ENCODE data around the gene SERPINB12.

SERPINB12 gene

DNA sequence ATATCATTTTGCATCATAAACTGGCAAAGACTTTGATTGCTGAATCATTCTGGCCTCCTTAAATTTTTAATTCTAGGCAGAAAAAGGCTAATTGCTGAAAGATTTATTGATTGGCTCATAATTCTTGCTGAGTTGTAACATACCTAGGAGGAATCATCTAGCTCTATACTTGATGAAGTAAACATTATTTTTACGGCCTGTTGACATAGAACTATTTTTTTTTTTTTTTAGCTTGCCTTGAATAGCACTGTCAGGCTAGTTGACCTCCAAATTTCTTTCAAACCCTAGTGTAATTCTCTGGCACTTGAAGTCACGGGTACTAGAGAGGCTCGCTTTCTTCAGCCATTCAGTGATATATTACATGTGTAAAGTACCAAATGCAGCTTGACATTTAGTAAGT is 2.8 kb downstream of the SERPINB12 start:
- Histone ChIP-seq H3K27ac (ENCODE audit: low read depth, low read length) (no peak overlapping the region), H3K9me3 (ENCODE audit: control insufficient read depth in 5 of 5, low read length in 5 of 5) (no peaks in the 10 kb centered on the region), H3K27me3 (ENCODE audit: control insufficient read depth in 5 of 5, insufficient read depth in 4 of 5, low read length in 5 of 5) (no peaks in the 10 kb centered on the region), H3K9ac (ENCODE audit: low read length in 5 of 5) (no peak overlapping the region), H3K4me3 (ENCODE audit: low read depth in 1 of 5, low read length in 5 of 5) (no peak overlapping the region), H3K36me3 (ENCODE audit: control insufficient read depth in 5 of 5, insufficient read depth in 5 of 5, low read length in 5 of 5) (no peaks in the 10 kb centered on the region), H3K4me1 (ENCODE audit: control insufficient read depth in 5 of 5, insufficient read depth in 5 of 5, low read length in 5 of 5) (peaks cover 0 to 4% (median 4%) of the 10 kb centered on the region in 5 donors)

- no peak overlapping the region for H3K27ac ChIP-seq (ENCODE audit: low read depth, low read length)
- H3K36me3 ChIP-seq (ENCODE audit: control insufficient read depth in 5 of 5, insufficient read depth in 5 of 5, low read length in 5 of 5) = no peaks in the 10 kb centered on the region
- no peak overlapping the region for H3K9ac ChIP-seq (ENCODE audit: low read length in 5 of 5)
- H3K4me3 ChIP-seq (ENCODE audit: low read depth in 1 of 5, low read length in 5 of 5) = no peak overlapping the region
- H3K27me3 ChIP-seq (ENCODE audit: control insufficient read depth in 5 of 5, insufficient read depth in 4 of 5, low read length in 5 of 5) = no peaks in the 10 kb centered on the region
- peaks cover 3 to 14% (median 9%) of the 10 kb centered on the region in 5 donors for H3K4me1 ChIP-seq (ENCODE audit: control insufficient read depth in 5 of 5, insufficient read depth in 5 of 5, low read length in 5 of 5)
- H3K9me3 ChIP-seq (ENCODE audit: control insufficient read depth in 5 of 5, low read length in 5 of 5) = no peaks in the 10 kb centered on the region
Measured at GRCh38 chr18:63550068-63550467, 7.9 kb downstream of the SERPINB12 start.

- Histone ChIP-seq H3K4me3 (ENCODE audit: low read depth in 1 of 5, low read length in 5 of 5) (no peak overlapping the region), H3K27ac (ENCODE audit: low read depth, low read length) (no peak overlapping the region), H3K4me1 (ENCODE audit: control insufficient read depth in 5 of 5, insufficient read depth in 5 of 5, low read length in 5 of 5) (peaks cover 3 to 14% (median 9%) of the 10 kb centered on the region in 5 donors), H3K36me3 (ENCODE audit: control insufficient read depth in 5 of 5, insufficient read depth in 5 of 5, low read length in 5 of 5) (no peaks in the 10 kb centered on the region), H3K9ac (ENCODE audit: low read length in 5 of 5) (no peak overlapping the region), H3K9me3 (ENCODE audit: control insufficient read depth in 5 of 5, low read length in 5 of 5) (no peaks in the 10 kb centered on the region), H3K27me3 (ENCODE audit: control insufficient read depth in 5 of 5, insufficient read depth in 4 of 5, low read length in 5 of 5) (no peaks in the 10 kb centered on the region)
Measured at GRCh38 chr18:63551769-63552168, 9.6 kb downstream of the SERPINB12 start.

GRCh38 chr18:63552581-63552980 is 10.4 kb downstream of the SERPINB12 start:
- H3K9ac ChIP-seq (ENCODE audit: low read length in 5 of 5) = no peak overlapping the region
- H3K27ac ChIP-seq (ENCODE audit: low read depth, low read length) = no peak overlapping the region
- peaks cover 3 to 14% (median 9%) of the 10 kb centered on the region in 5 donors for H3K4me1 ChIP-seq (ENCODE audit: control insufficient read depth in 5 of 5, insufficient read depth in 5 of 5, low read length in 5 of 5)
- H3K4me3 ChIP-seq (ENCODE audit: low read depth in 1 of 5, low read length in 5 of 5) = no peak overlapping the region
- no peaks in the 10 kb centered on the region for H3K36me3 ChIP-seq (ENCODE audit: control insufficient read depth in 5 of 5, insufficient read depth in 5 of 5, low read length in 5 of 5)
- no peaks in the 10 kb centered on the region for H3K27me3 ChIP-seq (ENCODE audit: control insufficient read depth in 5 of 5, insufficient read depth in 4 of 5, low read length in 5 of 5)
- no peaks in the 10 kb centered on the region for H3K9me3 ChIP-seq (ENCODE audit: control insufficient read depth in 5 of 5, low read length in 5 of 5)

- no peaks in the 10 kb centered on the region for H3K36me3 ChIP-seq (ENCODE audit: control insufficient read depth in 5 of 5, insufficient read depth in 5 of 5, low read length in 5 of 5)
- H3K9me3 ChIP-seq (ENCODE audit: control insufficient read depth in 5 of 5, low read length in 5 of 5) = no peaks in the 10 kb centered on the region
- H3K4me3 ChIP-seq (ENCODE audit: low read depth in 1 of 5, low read length in 5 of 5) = no peak overlapping the region
- H3K4me1 ChIP-seq (ENCODE audit: control insufficient read depth in 5 of 5, insufficient read depth in 5 of 5, low read length in 5 of 5) = peaks cover 3 to 14% (median 9%) of the 10 kb centered on the region in 5 donors
- no peaks in the 10 kb centered on the region for H3K27me3 ChIP-seq (ENCODE audit: control insufficient read depth in 5 of 5, insufficient read depth in 4 of 5, low read length in 5 of 5)
- no peak overlapping the region for H3K9ac ChIP-seq (ENCODE audit: low read length in 5 of 5)
- no peak overlapping the region for H3K27ac ChIP-seq (ENCODE audit: low read depth, low read length)
Measured at GRCh38 chr18:63553081-63553480, 10.9 kb downstream of the SERPINB12 start.

DNA sequence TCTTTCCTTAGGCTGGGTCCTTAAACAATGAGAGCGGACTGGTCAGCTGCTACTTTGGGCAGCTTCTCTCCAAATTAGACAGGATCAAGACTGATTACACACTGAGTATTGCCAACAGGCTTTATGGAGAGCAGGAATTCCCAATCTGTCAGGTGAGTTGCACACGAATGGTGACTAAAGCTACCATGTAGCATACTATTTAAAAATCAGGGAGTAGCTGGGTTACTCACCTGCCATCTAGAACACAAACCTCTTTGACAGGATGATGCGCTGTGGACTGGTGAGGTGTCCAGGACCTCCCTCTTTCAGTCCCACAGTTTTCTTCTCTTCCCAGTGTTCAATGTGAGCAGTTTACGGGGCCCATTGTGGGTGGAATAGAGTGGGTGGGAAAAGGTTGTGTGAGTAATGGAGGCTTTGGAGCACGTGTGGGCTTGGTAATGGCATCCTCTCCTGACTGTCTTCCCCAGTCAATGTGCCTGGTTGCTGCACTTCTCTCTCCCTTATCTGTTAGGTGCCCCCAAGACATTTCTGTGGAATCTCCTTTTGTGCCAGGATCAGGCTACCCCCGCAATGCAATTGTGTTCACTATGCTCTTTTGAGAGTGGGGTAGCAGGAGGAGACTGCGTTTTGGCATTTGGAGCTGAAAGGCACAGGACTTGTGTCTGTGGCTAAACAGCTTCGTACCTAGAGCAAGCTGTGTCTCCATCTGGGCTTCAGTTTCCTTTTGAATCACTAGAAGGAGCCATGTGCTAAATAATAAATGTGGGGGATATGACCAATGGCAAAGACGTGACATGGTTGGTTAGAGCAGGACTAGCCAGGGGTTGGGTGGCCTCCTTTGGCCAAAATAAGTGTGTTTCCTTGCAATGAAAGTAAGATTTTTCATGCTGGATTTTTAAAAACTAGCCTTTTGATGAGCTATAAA is 17.7 kb downstream of the SERPINB12 start:
- no peak overlapping the region for H3K9ac ChIP-seq (ENCODE audit: low read length in 5 of 5)
- no peaks in the 10 kb centered on the region for H3K4me1 ChIP-seq (ENCODE audit: control insufficient read depth in 5 of 5, insufficient read depth in 5 of 5, low read length in 5 of 5)
- no peak overlapping the region for H3K27ac ChIP-seq (ENCODE audit: low read depth, low read length)
- peaks cover 0 to 2% (median 0%) of the 10 kb centered on the region in 5 donors for H3K27me3 ChIP-seq (ENCODE audit: control insufficient read depth in 5 of 5, insufficient read depth in 4 of 5, low read length in 5 of 5)
- H3K4me3 ChIP-seq (ENCODE audit: low read depth in 1 of 5, low read length in 5 of 5) = no peak overlapping the region
- no peaks in the 10 kb centered on the region for H3K36me3 ChIP-seq (ENCODE audit: control insufficient read depth in 5 of 5, insufficient read depth in 5 of 5, low read length in 5 of 5)
- no peaks in the 10 kb centered on the region for H3K9me3 ChIP-seq (ENCODE audit: control insufficient read depth in 5 of 5, low read length in 5 of 5)

DNA sequence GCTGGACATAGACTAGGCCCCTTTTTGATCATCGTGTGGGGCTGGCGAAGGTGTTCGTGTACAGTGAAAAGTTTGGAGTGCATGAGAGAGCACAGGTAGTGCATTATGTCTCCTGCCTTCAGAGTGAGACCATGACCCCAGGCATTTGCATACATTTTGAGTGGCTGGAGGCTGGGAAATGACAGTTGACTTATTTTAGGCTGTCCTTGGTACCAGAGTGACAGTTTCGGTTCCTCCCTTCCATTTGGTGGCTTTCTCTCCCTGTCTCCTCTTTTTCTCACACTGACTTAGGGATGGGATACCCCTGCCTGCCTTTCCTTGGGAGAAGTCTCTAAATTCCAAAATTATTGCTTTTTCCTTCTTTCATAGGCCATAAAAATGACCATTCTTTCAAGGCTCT is 20.1 kb downstream of the SERPINB12 start:
- Histone ChIP-seq H3K4me3 (ENCODE audit: low read depth in 1 of 5, low read length in 5 of 5) (no peak overlapping the region), H3K36me3 (ENCODE audit: control insufficient read depth in 5 of 5, insufficient read depth in 5 of 5, low read length in 5 of 5) (no peaks in the 10 kb centered on the region), H3K4me1 (ENCODE audit: control insufficient read depth in 5 of 5, insufficient read depth in 5 of 5, low read length in 5 of 5) (no peaks in the 10 kb centered on the region), H3K27ac (ENCODE audit: low read depth, low read length) (no peak overlapping the region), H3K27me3 (ENCODE audit: control insufficient read depth in 5 of 5, insufficient read depth in 4 of 5, low read length in 5 of 5) (peaks cover 0 to 2% (median 0%) of the 10 kb centered on the region in 5 donors), H3K9ac (ENCODE audit: low read length in 5 of 5) (no peak overlapping the region), H3K9me3 (ENCODE audit: control insufficient read depth in 5 of 5, low read length in 5 of 5) (no peaks in the 10 kb centered on the region)

- H3K9ac ChIP-seq (ENCODE audit: low read length in 5 of 5) = no peak overlapping the region
- H3K36me3 ChIP-seq (ENCODE audit: control insufficient read depth in 5 of 5, insufficient read depth in 5 of 5, low read length in 5 of 5) = no peaks in the 10 kb centered on the region
- H3K27me3 ChIP-seq (ENCODE audit: control insufficient read depth in 5 of 5, insufficient read depth in 4 of 5, low read length in 5 of 5) = peaks cover 0 to 2% (median 0%) of the 10 kb centered on the region in 5 donors
- H3K27ac ChIP-seq (ENCODE audit: low read depth, low read length) = no peak overlapping the region
- H3K4me1 ChIP-seq (ENCODE audit: control insufficient read depth in 5 of 5, insufficient read depth in 5 of 5, low read length in 5 of 5) = no peaks in the 10 kb centered on the region
- H3K4me3 ChIP-seq (ENCODE audit: low read depth in 1 of 5, low read length in 5 of 5) = no peak overlapping the region
- no peaks in the 10 kb centered on the region for H3K9me3 ChIP-seq (ENCODE audit: control insufficient read depth in 5 of 5, low read length in 5 of 5)
Measured at GRCh38 chr18:63564021-63564420, 21.9 kb downstream of the SERPINB12 start.

- no peak overlapping the region for H3K27ac ChIP-seq (ENCODE audit: low read depth, low read length)
- peaks cover 0 to 2% (median 0%) of the 10 kb centered on the region in 5 donors for H3K27me3 ChIP-seq (ENCODE audit: control insufficient read depth in 5 of 5, insufficient read depth in 4 of 5, low read length in 5 of 5)
- no peak overlapping the region for H3K4me3 ChIP-seq (ENCODE audit: low read depth in 1 of 5, low read length in 5 of 5)
- no peak overlapping the region for H3K9ac ChIP-seq (ENCODE audit: low read length in 5 of 5)
- H3K9me3 ChIP-seq (ENCODE audit: control insufficient read depth in 5 of 5, low read length in 5 of 5) = no peaks in the 10 kb centered on the region
- no peaks in the 10 kb centered on the region for H3K4me1 ChIP-seq (ENCODE audit: control insufficient read depth in 5 of 5, insufficient read depth in 5 of 5, low read length in 5 of 5)
- H3K36me3 ChIP-seq (ENCODE audit: control insufficient read depth in 5 of 5, insufficient read depth in 5 of 5, low read length in 5 of 5) = no peaks in the 10 kb centered on the region
Measured at GRCh38 chr18:63564561-63564960, 22.4 kb downstream of the SERPINB12 start.

DNA sequence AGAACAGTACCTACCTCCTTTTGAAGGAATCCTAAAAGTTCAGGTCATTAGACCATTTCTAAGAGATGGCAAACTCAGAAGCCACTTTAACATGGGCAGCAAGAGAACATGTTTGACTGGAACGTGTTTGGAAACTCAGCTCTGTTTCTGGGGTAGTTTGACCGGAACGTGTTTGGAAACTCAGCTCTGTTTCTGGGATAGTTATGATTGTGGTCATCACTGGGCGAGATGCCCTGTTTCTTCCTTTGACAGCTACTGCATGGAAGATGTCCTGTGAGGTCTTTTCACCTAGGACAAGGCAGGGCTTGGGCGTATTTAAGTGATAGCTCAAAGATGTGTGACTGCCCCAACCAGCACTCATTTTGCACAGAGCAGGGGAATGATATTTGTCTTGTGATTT is 25.1 kb downstream of the SERPINB12 start:
- H3K36me3 ChIP-seq (ENCODE audit: control insufficient read depth in 5 of 5, insufficient read depth in 5 of 5, low read length in 5 of 5) = no peaks in the 10 kb centered on the region
- no peaks in the 10 kb centered on the region for H3K9me3 ChIP-seq (ENCODE audit: control insufficient read depth in 5 of 5, low read length in 5 of 5)
- H3K27ac ChIP-seq (ENCODE audit: low read depth, low read length) = no peak overlapping the region
- H3K27me3 ChIP-seq (ENCODE audit: control insufficient read depth in 5 of 5, insufficient read depth in 4 of 5, low read length in 5 of 5) = no peaks in the 10 kb centered on the region
- peaks cover 0 to 4% (median 0%) of the 10 kb centered on the region in 5 donors for H3K4me1 ChIP-seq (ENCODE audit: control insufficient read depth in 5 of 5, insufficient read depth in 5 of 5, low read length in 5 of 5)
- H3K9ac ChIP-seq (ENCODE audit: low read length in 5 of 5) = no peak overlapping the region
- no peak overlapping the region for H3K4me3 ChIP-seq (ENCODE audit: low read depth in 1 of 5, low read length in 5 of 5)

Measured in subcutaneous abdominal adipose tissue (tissue), 5 donors.